COLO829 (cell line): ENCODE results near the gene RASA2.
A peak's percentile ranks its signal among the peaks of the same experiment; 100 is the strongest.
"Not testable (repeated sequence)": the region's sequence is repeated elsewhere in the genome, so short reads cannot be mapped to it uniquely, and the experiment has no call there.

Experiments used
- DNase-seq: peaks from one replicate; pipeline ENCODE4 v3.0.0; 2012; ENCODE audit warnings: low spot score

RASA2 gene

DNA sequence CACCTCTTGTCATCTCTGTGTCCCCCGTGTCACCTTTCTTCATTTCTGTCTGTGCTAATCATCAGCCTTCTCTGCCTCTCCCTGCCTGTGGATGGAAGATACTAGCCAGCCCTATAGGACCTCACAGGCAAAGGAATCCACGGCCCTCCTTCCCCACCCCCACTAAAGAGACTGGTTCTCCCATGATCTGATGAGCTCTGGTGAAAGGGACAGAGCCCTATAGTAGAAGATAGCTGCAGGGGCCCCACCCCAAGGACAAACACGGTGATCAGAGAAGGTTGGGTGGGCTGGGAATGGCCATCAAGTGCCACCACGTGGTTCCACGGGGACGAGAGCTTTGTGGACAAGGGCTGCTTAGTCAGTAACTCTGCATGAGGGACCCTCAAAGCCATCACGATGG lies 27.8 kb upstream of the RASA2 start:
- DNase-seq = no peak

GRCh38 chr3:141460097-141460704 lies 26.6 kb upstream of the RASA2 start:
- peak; percentile 96 for DNase-seq

DNA sequence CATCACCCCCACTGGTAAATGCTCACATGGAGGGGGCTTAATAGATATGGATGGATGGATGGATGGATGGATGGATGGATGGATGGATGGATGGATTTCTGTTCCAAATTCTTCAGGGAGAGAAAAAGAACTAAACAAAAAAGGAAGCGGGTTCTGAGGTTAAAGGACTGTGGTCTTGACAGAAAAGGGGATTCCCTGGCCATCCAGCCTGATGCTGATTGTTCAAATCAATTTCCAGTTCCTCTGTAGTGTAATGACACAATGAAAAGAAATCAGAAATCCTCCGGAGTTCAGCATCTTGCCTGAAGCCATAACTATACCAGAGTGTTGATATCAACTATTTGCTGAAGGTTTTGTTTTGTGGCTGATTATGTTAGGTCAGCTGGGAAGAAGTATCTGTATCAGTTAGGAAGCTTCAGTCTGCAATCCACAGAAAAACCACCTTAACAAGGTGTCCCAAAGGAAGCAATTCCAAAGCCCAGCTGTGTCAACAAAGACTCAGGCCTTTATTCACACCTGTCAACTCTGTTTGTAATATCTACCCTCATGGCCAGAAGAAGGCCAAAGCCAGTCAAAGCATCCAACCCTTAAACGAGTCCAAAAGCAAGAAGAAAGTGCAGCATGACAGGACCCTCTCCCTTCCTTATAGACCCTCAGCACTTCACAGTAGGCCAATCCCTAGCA lies 24.5 kb upstream of the RASA2 start:
- no peak for DNase-seq

DNA sequence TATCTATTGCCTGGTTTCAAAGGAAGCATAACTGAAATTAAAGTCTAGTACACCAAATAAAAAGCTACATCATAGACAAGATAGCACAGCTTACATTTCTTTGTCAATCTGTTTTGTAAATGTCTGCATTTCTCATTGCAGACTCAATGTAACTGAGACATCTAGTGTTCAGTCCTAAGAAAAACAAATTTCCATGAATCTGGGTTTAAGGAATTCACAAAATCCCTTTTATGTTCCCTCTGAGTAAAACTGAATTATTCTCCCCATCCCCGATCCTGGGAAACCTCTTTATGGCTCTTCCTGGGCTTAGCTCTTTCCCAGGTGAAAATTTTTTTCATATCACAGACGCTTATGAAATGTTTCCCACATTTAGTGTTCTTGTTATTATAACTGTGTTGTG lies 21.6 kb upstream of the RASA2 start:
- DNase-seq = no peak

GRCh38 chr3:141466633-141467169 lies 20.1 kb upstream of the RASA2 start:
- DNase-seq = no peak

DNA sequence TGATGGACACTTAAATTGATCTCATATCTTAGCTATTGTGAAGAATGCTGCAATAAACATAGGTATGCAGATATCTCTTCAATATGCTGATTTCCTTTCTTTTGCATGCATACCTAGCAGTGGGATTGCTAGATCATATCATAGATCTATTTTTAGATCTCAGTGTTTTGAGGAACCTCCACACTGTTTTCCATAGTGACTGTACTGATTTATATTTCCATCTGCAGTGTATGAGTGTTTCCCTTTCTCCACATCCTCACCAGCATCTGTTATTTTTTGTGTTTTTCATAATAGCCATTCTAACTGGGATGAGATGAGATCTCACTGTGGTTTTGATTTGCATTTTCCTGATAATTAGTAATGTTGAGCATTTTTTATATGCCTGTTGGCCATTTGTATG lies 17.1 kb upstream of the RASA2 start:
- DNase-seq = no peak

DNA sequence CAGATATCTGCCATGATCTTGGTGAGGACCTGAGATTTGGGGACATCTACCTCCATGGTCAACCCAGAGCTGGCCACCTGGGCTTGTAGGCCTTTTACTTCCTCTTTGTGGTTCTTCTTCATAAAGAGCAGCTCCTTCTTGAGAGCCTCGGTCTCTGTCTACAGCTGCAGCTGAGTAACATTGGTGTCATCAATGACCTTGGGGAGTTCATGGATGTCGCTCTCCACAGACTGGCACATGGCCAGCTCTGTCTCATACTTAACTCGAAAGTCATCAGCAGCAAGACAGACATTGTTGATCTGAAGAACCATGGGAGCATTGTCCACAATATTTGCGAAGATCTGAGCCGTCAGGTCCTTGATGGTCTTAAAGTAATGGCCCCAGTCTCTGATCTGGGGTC lies 15.7 kb upstream of the RASA2 start:
- DNase-seq = no peak

DNA sequence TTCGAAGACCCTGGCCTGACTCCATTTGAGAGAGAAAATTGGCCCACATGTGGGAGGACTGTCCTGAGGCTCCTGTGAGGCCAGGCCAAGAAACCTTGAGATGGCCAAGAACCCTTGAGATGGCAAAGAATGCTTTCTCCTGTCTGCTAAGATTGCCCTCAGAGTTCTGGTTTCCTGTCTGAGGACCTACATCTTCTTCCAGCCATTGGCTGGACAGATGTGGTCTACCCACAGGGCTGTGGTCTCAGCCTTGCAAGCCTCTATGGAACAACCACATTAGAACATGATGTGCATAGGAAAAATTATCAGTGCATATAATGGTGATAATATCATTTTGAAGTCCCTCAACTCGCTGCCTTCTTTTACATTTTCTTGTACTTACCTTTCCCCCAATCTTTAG lies 10.8 kb upstream of the RASA2 start:
- no peak for DNase-seq

- DNase-seq = no peak
These were observed 9.6 kb upstream of the RASA2 start for GRCh38 chr3:141477224-141477623.

DNA sequence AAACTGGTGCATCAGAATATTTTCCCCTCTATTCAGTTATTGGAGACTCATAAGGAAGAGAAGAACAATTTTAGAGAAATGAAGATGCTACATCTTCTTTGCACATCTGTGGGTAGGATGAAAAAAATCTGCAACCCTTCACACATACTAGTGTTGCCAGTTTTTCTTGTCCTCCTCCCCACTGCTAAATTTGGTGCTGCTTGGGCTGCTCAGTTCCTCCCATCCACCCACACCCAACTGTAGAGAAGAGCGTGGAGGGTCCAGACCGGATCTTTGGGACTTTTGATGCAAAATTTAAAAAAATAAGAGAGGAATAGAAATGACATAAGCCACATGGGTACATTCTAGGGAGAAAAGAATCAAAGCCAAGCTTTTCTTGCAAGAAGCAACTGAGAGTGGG lies 8.7 kb upstream of the RASA2 start:
- no peak for DNase-seq

DNA sequence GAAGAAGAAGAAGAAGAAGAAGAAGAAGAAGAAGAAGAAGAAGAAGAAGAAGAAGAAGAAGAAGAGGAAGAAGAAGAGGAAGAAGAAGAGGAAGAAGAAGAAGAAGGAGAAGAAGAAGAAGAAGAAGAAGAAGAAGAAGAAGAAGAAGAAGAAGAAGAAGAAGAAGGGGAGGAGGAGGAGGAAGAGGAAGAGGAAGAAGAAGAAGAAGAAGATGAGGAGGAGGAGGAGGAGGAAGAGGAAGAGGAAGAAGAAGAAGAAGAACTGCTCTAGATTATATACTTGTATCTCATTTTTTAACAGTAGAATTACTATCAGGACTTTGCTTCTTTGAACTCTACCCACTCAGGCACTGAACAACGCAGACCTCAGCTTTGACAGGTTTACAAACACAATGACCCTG lies 8.0 kb upstream of the RASA2 start:
- DNase-seq = not testable (repeated sequence)

DNA sequence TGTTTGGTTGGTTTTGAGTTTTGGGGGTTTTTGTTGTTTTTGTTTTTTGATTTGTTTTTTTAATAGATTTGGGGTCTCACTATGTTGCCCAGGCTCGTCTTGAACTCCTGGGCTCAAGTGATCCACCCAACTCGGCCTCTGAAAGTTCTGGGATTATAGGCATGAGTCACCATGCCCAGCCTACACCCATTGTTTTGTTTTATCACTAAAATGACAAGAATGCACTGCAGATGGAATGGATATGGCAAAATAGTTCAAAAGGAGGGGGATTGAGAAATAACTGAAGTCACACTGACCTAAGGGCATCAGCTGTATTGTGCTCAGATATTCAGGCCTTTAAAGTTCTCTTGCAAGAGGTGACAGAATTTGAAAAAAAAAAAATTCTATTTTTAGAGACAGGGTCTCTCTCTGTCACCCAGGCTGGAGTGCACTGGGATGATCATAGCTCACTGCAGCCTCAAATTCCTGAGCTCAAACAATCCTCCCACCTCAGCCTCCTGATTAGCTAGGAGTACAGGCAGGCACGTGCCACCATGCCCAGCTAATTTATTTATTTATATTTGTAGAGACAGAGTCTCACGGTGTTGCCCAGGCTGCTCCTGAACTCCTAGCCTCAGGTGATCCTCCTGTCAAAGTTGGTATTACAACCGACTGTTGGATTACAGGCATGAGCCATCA lies 4.4 kb upstream of the RASA2 start:
- peak; percentile 61 for DNase-seq

DNA sequence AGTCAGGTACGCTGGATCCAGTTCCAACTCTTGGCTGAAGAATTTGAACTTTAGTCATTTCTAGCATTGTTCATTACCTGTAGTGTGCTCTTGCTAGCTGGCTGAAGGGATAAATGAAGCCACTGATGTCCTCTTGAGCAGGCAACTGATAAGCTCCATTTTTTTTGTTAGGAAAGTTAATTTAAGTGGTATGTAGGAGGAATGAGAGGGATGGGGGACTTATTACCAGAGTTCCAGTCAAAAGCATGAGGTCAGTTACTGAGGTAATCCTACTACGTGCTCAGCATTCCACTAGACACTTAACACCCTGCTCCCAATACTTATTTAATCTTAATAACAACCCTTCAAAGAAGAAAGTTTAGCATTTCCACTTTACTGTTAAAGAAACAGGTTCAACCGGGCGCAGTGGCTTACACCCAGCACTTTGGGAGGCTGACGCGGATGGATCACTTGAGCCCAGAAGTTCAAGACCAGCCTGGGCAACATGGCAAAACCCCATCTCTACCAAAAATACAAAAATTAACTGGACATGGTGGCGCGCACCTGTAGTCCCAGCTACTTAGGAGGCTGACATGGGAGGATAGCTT lies 2.0 kb upstream of the RASA2 start:
- DNase-seq = no peak

GRCh38 chr3:141485641-141486495 lies 959 bp upstream of the RASA2 start:
- no peak for DNase-seq

DNA sequence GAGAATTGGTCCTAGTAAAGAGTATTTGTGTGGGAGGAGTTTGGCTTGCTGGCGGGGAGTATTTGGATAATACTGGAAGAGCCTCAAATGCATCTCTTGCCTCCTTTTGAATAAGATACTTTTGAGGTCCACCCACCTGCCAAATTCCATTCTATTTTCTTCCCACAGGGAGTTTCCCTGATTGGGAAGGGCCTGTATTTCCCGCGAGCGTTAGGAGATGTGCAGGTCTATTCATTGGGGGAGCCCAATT lies 406 bp upstream of the RASA2 start:
- DNase-seq = peak; percentile 84

DNA sequence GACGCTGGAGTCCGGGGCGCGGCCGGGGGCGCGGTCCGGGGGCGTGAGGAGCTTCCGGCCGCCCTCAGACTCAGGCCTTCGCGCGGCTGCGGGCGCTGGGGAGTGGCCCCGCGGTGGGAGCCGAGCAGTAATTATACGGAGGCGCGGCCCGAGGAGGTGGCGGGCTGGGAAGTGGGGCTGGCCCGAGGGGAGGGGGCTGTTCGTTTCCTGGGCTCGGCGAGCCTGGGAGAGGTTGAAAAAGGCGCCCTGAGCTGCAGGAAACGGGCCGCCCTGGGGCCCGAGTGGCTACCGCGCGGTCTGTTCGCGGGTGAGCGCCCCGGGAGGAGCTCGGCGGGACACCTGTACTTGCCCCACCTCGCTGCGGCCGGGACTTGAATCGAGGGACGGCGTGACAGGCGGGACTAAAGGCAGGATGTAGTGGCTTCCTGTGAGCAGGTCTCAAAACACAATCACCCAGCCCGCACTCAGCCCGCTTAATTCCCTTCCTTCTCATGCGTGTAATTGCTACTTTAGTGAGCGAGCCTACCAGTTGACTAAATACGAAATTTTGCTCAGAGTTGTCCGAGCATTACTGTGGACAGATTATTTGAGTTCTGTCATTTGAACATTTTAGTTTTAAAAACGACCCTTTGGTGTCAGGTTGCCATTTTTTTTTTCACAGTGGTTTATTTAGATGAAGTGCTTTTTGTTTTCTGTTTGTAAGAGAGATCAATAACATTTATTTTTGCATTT lies 860 bp downstream of the RASA2 start:
- peak; percentile 39 for DNase-seq

DNA sequence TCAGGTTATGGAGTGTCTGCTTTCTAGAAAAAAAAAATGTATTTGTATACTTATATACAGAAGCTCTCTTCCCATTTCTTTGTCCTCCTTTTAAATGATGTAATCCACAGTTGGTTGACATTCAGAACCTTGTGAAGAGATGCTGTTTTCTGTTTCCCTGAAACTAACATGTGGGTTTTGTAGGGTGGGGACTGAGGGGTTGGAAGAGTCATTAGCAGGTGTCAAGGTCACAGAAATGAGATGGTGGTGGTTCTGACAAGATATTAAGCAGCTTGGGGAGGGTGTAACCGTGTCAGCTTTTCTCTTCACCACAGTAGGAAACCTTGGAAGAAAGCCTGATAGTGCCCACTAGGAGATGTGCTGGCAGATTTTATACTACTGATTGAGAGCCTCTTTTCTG lies 2.4 kb downstream of the RASA2 start:
- DNase-seq = no peak

- no peak for DNase-seq
These were observed 4.3 kb downstream of the RASA2 start for GRCh38 chr3:141491081-141491480.

GRCh38 chr3:141491929-141492328 lies 5.1 kb downstream of the RASA2 start:
- peak; percentile 53 for DNase-seq

- no peak for DNase-seq
These were observed 6.4 kb downstream of the RASA2 start for GRCh38 chr3:141493184-141493583.

- DNase-seq = not testable (repeated sequence)
These were observed 10.8 kb downstream of the RASA2 start for GRCh38 chr3:141497589-141497988.
